HG03354 (cell line): ENCODE measurements around the gene IQCH.
A peak's percentile ranks its signal among the peaks of the same experiment; 100 is the strongest.
"Not testable (repeated sequence)": the region's sequence is repeated elsewhere in the genome, so short reads cannot be mapped to it uniquely, and the experiment has no call there.

Source experiments
- ATAC-seq: cut with Tn5 transposase; IDR thresholded peaks from one replicate; pipeline ENCODE4 v1.9.1; 2021; ENCODE audit warnings: mild to moderate bottlenecking; ENCODE audit not compliant: unreplicated experiment, poor library complexity, severe bottlenecking

IQCH gene

DNA sequence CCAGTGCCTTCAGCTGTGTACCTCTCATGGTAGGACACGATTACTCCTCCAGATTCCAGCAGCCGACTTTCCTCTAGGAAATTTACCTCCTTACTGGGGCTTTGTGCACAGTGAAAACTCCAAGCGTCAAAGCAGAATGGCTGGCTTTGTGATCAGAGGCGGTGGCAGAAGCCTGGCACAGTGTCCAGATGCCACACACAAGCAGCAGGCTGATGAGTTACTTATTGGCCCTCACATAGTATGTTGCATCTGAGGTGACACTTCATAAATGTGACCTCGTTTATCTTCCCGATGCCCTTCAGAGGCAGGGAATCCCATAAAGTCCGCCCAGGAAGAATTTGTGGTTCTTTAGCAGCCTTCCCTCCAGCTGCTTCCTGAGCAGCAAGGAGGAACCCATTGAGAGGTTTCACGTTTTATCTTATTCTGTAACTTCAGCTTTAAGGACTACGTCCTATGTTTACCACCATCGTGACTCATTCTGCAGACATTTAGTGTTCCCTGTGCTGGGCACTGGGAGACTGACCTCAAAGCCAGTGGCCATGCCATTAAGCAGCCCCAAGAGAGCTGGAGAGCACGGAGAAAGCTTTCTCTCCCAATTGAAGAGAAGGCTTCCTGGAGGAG lies 159.3 kb downstream of the IQCH start:
- ATAC-seq, result no peak

DNA sequence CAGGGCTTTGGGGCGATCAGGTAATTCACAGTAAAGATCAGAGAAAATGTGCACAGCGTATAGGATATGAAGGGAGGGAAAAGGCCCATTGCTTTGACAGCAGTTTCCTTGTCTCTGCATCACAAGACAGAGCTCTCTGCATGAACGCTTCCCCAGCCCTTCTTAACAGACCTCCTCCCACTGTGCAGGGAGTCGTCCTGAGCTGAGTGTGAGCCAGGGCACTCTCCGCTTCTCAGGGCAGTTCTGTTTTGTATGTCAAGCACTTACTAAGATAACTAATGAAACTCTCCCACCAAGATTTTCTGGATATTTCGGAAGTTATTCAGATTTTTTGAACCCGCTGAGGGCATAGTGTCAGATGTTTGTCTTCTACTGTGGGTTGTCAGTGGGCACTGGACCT lies 160.6 kb downstream of the IQCH start:
- no peak for ATAC-seq

DNA sequence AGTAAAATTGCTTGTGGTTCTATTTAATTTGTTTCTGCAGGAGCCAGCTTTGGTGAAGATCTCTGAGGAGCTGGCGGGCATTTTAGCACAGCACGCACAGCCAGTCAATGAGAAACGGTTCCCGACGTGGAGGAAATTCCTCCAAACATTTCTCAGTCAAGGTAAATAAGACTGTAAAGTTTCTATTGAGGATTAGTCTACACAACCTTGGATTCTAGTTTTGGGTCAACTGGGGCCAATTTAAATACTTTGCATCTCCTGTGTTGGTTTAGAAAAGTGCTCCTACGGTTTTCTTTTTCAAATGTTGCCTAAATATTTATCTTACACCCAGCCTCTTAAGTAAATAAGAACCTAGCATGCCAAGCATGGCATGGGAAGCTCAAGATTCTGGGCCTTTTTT lies 162.3 kb downstream of the IQCH start:
- no peak for ATAC-seq

- ATAC-seq, result no peak
Observed at GRCh38 chr15:67419705-67420104, 165.1 kb downstream of the IQCH start.

- no peak for ATAC-seq
Observed at GRCh38 chr15:67420137-67420536, 165.6 kb downstream of the IQCH start.

DNA sequence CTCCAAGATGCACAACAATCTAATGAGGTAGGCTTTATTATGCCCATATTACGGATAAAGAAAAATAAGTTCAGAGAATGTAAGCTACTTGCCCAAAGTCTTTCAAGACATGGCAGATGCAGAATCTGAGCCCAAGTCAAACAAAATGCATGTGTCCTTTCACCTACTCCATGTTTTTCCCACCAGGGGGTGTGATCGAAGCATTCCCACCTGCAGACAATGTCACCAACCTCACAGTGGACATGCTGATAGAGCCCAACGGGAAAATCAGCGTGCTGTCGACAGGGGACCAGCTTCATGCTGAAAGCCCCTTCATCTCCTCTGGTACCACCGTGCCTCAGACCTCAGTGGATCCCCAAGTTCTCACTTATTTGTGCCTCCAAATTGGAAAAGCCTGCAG lies 166.5 kb downstream of the IQCH start:
- ATAC-seq, result no peak

- ATAC-seq, result no peak
Observed at GRCh38 chr15:67422296-67422695, 167.7 kb downstream of the IQCH start.

GRCh38 chr15:67433495-67434099 lies 179.0 kb downstream of the IQCH start:
- ATAC-seq, result no peak

DNA sequence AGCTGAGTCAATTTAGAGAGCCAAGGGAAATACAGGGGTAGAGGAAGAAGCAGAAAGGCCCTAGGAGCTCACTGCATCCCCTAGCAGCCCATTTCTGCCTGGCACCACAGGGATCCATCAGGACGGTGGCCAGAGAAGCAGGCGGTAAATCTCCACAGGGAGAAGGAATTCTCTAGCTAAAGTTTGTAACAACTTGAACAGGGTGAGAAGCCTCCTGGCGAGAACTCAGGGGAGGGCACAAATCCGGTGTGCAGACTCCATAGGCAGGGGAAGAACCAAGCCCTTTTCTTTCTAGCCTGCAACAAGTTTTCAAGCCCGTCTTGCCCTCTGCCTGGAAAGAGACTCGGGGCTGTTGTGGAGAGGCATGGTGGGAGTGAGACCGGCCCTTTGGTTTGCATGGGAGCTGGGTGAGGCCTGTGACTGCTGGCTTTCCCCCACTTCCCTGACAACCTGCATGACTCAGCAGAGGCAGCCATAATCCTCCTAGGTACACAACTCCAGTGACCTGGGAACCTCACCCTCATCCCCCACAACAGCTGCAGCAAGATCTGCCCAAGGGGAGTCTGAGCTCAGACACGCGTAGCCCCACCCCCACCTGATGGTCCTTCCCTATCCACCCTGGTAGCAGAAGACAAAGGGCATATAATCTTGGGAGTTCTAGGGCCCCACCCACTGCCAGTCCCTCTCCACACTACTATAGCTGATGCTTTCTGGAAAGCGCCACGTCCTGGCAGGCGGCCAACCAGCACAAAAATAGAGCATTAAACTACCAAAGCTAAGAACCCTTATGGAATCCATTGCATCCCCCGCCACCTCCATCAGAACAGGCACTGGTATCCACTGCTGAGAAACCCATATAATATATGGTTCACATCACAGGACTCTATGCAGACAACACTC lies 182.0 kb downstream of the IQCH start:
- not testable (repeated sequence) for ATAC-seq

DNA sequence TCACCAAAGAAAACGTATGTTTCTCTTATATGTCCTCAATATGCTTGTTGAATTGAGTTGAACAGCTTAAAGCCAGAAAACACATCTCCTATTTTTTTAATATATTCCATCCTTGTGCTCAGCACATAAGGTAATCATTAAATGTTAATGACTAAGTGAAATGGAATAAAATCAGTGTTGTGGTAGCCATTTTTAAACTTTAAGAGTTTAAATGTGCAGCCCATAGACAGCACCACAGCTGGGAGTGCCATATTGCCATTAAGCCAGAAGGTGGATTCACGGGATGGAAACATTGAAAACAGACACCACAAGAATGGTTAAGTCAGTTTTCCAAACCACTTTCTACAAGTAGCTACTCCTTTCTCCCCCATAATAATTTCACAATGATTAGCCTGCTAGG lies 189.5 kb downstream of the IQCH start:
- ATAC-seq, result no peak

DNA sequence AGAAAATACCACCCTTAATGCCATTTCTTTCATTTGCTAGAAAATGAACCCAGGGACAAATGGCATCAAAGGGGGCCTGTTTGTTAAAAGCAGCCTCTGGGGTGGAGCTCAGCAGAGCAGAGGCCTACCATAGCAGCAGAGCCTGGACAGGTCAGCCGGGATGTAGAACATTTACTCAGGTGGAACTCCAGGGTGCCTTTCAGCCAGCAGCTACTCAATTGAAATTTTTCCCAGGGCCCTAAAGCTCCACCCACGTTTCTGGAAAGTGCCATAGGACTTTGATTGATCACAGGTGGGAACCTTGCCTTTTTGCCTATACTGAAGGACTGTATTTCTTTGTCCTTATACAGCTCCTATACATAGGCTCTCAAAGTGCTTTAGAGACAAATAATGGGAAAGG lies 191.9 kb downstream of the IQCH start:
- no peak for ATAC-seq

GRCh38 chr15:67448372-67448771 lies 193.8 kb downstream of the IQCH start:
- not testable (repeated sequence) for ATAC-seq

GRCh38 chr15:67453703-67454102 lies 199.1 kb downstream of the IQCH start:
- ATAC-seq, result not testable (repeated sequence)

- peak; percentile 70 for ATAC-seq
Observed at GRCh38 chr15:67456677-67457529, 202.3 kb downstream of the IQCH start.

GRCh38 chr15:67458331-67459029 lies 203.9 kb downstream of the IQCH start:
- ATAC-seq, result no peak

DNA sequence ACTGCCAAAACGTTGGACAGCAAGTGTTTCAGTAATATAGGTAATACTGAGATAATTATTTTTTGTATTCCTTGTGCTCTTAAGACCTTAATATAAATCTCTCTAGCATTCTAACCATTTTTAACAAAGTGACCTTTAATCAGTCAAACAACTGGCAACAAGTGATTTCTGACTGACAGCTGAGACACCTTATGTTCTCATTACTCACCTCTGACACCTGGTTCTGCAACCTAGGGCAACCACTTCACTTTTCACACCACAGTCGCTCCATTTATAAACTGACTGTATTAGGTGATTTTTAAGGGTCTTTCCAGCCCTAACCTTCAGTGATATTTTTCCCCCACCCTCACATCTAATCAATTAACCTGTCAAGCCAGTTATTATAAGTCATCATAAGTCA lies 205.9 kb downstream of the IQCH start:
- no peak for ATAC-seq

GRCh38 chr15:67461735-67462134 lies 207.1 kb downstream of the IQCH start:
- ATAC-seq, result no peak

- no peak for ATAC-seq
Observed at GRCh38 chr15:67462875-67463274, 208.3 kb downstream of the IQCH start.

GRCh38 chr15:67463488-67463887 lies 208.9 kb downstream of the IQCH start:
- ATAC-seq, result no peak
